Stimulated activated CD8-positive, alpha-beta memory T cell treated with anti-CD3 and anti-CD28 coated beads, Interleukin-15, amount 100 ng/mL, for 48 hours (primary cell): ENCODE data around the gene C16orf92.
A peak's percentile ranks its signal among the peaks of the same experiment; 100 is the strongest.

Experiments
- DNase-seq, 2 donors: peaks; one replicate each; pipeline ENCODE4 v3.0.0-alpha.2; 2020; ENCODE audit warnings: low read depth in 2 of 2

C16orf92 gene

GRCh38 chr16:29989111-29989858, 33.7 kb upstream of the C16orf92 start:
- no peak for DNase-seq

DNA sequence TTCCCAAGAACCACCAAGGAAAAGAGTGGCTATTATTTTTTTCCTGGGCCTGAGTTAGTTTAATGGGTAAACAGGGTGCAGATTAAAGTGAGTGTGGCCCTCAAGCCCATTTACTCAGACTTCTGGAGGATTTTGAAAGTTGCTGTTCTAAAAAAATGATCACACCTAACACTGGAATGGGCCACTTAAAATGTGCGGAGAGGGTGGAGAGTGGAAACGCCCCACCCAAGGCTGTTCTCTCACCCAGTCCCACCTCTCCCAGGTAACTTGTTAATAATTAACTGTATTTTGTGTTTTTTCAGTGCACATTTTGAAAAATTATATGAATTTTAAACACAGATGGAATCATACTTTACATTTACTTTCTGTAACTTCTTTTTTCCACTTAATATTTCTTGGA, 33.0 kb upstream of the C16orf92 start:
- no peak for DNase-seq

DNA sequence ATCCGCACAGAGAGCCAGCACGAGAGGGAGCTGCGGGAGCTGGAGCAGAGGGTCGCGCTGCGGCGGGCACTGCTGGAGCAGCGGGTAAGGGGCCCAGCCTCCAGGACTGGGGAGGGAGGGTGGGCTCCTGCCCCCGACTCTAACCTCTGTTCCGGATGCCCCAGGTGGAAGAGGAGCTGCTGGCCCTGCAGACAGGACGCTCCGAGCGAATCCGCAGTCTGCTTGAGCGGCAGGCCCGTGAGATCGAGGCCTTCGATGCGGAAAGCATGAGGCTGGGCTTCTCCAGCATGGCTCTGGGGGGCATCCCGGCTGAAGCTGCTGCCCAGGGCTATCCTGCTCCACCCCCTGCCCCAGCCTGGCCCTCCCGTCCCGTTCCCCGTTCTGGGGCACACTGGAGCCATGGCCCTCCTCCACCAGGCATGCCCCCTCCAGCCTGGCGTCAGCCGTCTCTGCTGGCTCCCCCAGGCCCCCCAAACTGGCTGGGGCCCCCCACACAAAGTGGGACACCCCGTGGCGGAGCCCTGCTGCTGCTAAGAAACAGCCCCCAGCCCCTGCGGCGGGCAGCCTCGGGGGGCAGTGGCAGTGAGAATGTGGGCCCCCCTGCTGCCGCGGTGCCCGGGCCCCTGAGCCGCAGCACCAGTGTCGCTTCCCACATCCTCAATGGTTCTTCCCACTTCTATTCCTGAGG, 32.0 kb upstream of the C16orf92 start:
- no peak for DNase-seq

DNA sequence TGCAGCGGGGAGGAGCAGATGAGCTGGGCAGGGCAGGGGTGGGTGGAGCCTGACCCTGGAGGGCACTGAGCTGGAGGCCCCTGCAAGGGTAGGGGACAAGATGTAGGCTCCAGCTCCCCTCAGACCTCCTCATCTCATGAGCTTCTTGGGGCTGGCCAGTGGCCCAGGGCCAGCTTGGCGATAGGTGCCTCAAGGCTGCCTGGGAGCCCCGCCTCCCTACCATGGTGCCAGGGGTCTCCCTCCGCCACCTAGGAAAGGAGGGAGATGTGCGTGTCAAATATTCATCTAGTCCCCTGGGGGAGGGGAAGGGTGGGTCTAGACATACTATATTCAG, 31.5 kb upstream of the C16orf92 start:
- DNase-seq, result no peak

GRCh38 chr16:29992344-29992967, 30.5 kb upstream of the C16orf92 start:
- no peak for DNase-seq

DNA sequence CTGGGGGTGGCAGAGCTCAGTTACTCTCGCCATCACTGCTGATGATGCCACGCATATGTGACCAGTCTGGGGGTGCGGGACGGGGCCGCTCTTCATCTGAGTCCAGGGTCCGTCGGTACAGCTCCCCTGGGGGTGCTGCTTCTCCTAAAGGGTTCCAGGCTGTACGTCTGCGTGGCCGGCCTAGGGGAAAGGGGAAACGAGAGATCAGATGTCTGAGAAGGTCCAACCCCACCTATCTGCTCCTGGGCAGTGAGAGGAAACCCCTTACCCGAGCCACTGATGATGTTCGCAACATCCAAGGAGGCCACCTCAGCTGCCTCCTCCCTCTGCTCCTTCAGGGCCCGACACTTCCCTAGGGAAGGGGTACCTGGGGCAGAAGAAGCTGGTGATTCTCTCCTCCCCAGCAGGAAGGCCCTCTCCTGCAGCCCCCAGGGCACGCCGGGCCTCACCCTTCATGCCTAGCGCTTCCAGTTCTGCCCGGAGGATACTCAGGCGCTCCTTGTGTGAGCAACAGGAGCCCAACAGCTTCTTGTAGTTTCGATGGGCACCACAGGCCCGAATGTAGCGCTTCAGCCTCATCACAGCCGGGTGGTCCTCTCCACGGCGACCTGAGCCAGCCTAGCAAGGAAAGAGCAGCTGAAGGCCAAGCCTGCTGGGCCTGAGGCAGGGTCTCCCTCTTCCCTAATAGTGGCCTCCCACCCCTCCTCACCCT, 29.7 kb upstream of the C16orf92 start:
- DNase-seq, result no peak

- DNase-seq, result no peak
These were observed 28.9 kb upstream of the C16orf92 start for GRCh38 chr16:29993903-29994599.

GRCh38 chr16:29994600-29995323, 28.2 kb upstream of the C16orf92 start:
- DNase-seq, result peak; percentile 61 to 70

GRCh38 chr16:29995324-29995910, 27.6 kb upstream of the C16orf92 start, which contains the start of gene HIRIP3:
Gene HIRIP3, minus strand, starts transcription at chr16:29995617. Its CDS starts 12 bp downstream, at chr16:29995605.
- DNase-seq, result peak; percentile 82 to 85

GRCh38 chr16:29995911-29996765, 26.9 kb upstream of the C16orf92 start, which contains the start of gene INO80E:
Gene INO80E, plus strand, starts transcription at chr16:29996241. Its CDS starts 70 bp downstream, at chr16:29996311.
- DNase-seq, result peak; percentile 99 to 100

GRCh38 chr16:29996766-29997250, 26.2 kb upstream of the C16orf92 start:
- no peak for DNase-seq

DNA sequence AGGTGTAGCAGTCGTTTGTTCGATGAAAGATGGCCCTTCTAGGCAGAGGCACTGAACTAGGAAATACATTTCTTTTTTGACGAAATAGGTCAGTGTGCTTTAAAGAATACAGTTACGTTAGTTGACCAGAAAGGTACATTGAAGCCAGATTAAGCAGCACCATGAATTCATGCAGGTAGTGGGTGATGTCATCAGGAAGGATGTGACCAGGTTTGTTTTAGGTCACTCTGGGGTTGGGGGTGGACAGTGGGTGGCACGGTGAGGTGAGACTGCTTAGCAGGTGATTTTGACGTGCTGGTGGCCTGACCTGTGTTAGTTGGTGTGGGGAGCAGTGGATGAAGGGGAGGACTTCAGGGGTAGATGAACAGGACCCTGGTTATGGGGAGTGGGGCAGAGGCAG, 23.4 kb upstream of the C16orf92 start:
- DNase-seq, result no peak

- DNase-seq, result no peak
These were observed 22.0 kb upstream of the C16orf92 start for GRCh38 chr16:30000735-30001631.

DNA sequence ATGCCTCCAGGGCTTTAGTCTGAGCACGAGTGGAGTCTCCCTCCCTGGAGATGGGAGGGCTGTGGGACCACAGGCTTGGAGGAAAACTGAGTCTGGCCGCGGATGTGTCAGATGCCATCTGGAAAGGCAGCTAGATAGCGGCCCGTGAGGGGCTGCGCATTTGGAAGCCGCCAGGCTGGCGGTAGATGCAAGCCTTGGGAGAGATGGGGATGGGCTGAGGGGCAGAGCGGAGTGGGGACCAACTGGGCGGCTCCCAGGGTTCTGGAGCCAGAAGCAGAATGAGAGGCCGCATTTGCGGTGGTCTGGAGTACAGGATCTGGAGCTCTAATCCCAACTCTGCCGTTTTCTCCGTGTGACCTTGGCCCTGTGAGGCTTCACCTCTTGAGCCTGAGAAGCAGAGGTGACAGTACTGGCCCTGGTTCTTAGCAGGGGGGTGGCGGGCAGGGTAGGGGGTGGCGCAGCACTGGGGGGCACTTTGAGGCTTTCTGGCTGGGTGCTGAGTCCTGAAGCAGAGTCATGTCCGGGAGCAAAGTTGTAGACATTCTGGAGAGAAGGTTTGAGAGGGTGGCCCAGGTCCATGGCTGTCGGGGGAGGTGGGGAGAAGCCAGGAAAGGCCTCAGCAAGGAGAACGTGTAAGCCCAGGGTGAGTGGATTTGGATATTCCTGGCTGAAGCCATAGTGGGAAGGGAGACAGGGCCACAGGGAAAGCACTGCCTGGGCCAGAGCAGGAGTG, 20.2 kb upstream of the C16orf92 start:
- DNase-seq, result no peak

- DNase-seq, result no peak
These were observed 19.2 kb upstream of the C16orf92 start for GRCh38 chr16:30003670-30004423.

- DNase-seq, result no peak
These were observed 18.6 kb upstream of the C16orf92 start for GRCh38 chr16:30004424-30004776.

DNA sequence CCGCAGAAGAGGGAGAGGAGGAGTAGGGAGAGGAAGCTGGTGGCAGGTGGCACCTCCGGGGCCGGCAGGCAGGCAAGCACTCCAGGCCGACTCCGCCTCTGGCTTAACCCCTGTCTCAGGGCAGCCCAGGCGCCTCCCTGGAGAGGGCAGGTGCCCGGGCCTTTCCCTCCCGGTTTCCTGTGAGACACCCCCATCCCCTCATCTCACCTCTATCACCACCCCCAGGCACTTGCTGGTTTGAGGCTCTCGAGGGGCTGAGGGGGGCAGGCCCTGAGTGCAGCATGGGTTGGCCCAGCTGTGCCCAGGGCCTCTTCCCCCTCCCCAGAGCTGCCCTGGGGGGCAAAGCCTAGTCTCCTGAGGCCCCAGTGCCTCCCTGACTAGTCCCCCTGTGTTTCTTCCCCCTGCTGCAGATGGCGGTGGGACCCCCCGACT, 18.2 kb upstream of the C16orf92 start:
- DNase-seq, result no peak
